ENCODE results near the gene SH3BP4.
"Not testable (repeated sequence)": the region's sequence is repeated elsewhere in the genome, so short reads cannot be mapped to it uniquely, and the experiment has no call there.

The SH3BP4 gene

GRCh38 chr2:235017441-235017840 lies 65.6 kb downstream of the SH3BP4 start:
- no peaks in the 10 kb centered on the region for H3K9me3 ChIP-seq (ENCODE audit: control insufficient read depth, low read length)
- H3K4me3 ChIP-seq (ENCODE audit: insufficient read depth, low read depth, low read length, poor library complexity, severe bottlenecking), result no peak overlapping the region
- H3K27me3 ChIP-seq (replicated peaks; ENCODE audit: control insufficient read depth, insufficient read depth, low read length, poor library complexity, severe bottlenecking), result no peaks in the 10 kb centered on the region
- no peak overlapping the region for H3K27ac ChIP-seq (ENCODE audit: insufficient read depth, low read length, poor library complexity, severe bottlenecking)
- DNase-seq, result no peak
- H3K4me1 ChIP-seq (ENCODE audit: control insufficient read depth, insufficient read depth, low read length, poor library complexity, severe bottlenecking), result no peaks in the 10 kb centered on the region
- no peaks in the 10 kb centered on the region for H3K36me3 ChIP-seq (ENCODE audit: control insufficient read depth, insufficient read depth, low read length)

GRCh38 chr2:235018838-235019237 lies 67.0 kb downstream of the SH3BP4 start:
- H3K36me3 ChIP-seq (ENCODE audit: control insufficient read depth, insufficient read depth, low read length), result no peaks in the 10 kb centered on the region
- DNase-seq, result no peak
- H3K4me3 ChIP-seq (ENCODE audit: insufficient read depth, low read depth, low read length, poor library complexity, severe bottlenecking), result no peak overlapping the region
- no peaks in the 10 kb centered on the region for H3K4me1 ChIP-seq (ENCODE audit: control insufficient read depth, insufficient read depth, low read length, poor library complexity, severe bottlenecking)
- H3K27ac ChIP-seq (ENCODE audit: insufficient read depth, low read length, poor library complexity, severe bottlenecking), result no peak overlapping the region
- no peaks in the 10 kb centered on the region for H3K9me3 ChIP-seq (ENCODE audit: control insufficient read depth, low read length)
- H3K27me3 ChIP-seq (replicated peaks; ENCODE audit: control insufficient read depth, insufficient read depth, low read length, poor library complexity, severe bottlenecking), result no peaks in the 10 kb centered on the region

GRCh38 chr2:235020141-235020540 lies 68.3 kb downstream of the SH3BP4 start:
- H3K36me3 ChIP-seq (ENCODE audit: control insufficient read depth, insufficient read depth, low read length); H3K27me3 ChIP-seq (replicated peaks; ENCODE audit: control insufficient read depth, insufficient read depth, low read length, poor library complexity, severe bottlenecking); H3K9me3 ChIP-seq (ENCODE audit: control insufficient read depth, low read length); H3K27ac ChIP-seq (ENCODE audit: insufficient read depth, low read length, poor library complexity, severe bottlenecking); DNase-seq; H3K4me1 ChIP-seq (ENCODE audit: control insufficient read depth, insufficient read depth, low read length, poor library complexity, severe bottlenecking); H3K4me3 ChIP-seq (ENCODE audit: insufficient read depth, low read depth, low read length, poor library complexity, severe bottlenecking): not testable (repeated sequence)

GRCh38 chr2:235021752-235022151 lies 69.9 kb downstream of the SH3BP4 start:
- H3K9me3 ChIP-seq (ENCODE audit: control insufficient read depth, low read length), result no peaks in the 10 kb centered on the region
- H3K36me3 ChIP-seq (ENCODE audit: control insufficient read depth, insufficient read depth, low read length), result no peaks in the 10 kb centered on the region
- H3K4me3 ChIP-seq (ENCODE audit: insufficient read depth, low read depth, low read length, poor library complexity, severe bottlenecking), result no peak overlapping the region
- H3K27ac ChIP-seq (ENCODE audit: insufficient read depth, low read length, poor library complexity, severe bottlenecking), result no peak overlapping the region
- no peaks in the 10 kb centered on the region for H3K27me3 ChIP-seq (replicated peaks; ENCODE audit: control insufficient read depth, insufficient read depth, low read length, poor library complexity, severe bottlenecking)
- DNase-seq, result no peak
- no peaks in the 10 kb centered on the region for H3K4me1 ChIP-seq (ENCODE audit: control insufficient read depth, insufficient read depth, low read length, poor library complexity, severe bottlenecking)

GRCh38 chr2:235024191-235024860 lies 72.5 kb downstream of the SH3BP4 start:
- Histone ChIP-seq H3K27ac (ENCODE audit: insufficient read depth, low read length, poor library complexity, severe bottlenecking) (no peak overlapping the region), H3K4me1 (ENCODE audit: control insufficient read depth, insufficient read depth, low read length, poor library complexity, severe bottlenecking) (no peaks in the 10 kb centered on the region), H3K27me3 (replicated peaks; ENCODE audit: control insufficient read depth, insufficient read depth, low read length, poor library complexity, severe bottlenecking) (no peaks in the 10 kb centered on the region), H3K9me3 (ENCODE audit: control insufficient read depth, low read length) (no peaks in the 10 kb centered on the region), H3K36me3 (ENCODE audit: control insufficient read depth, insufficient read depth, low read length) (no peaks in the 10 kb centered on the region), H3K4me3 (ENCODE audit: insufficient read depth, low read depth, low read length, poor library complexity, severe bottlenecking) (no peak overlapping the region)
- DNase-seq, result no peak

GRCh38 chr2:235024931-235025773 lies 73.3 kb downstream of the SH3BP4 start:
- Histone ChIP-seq H3K27me3 (replicated peaks; ENCODE audit: control insufficient read depth, insufficient read depth, low read length, poor library complexity, severe bottlenecking) (no peaks in the 10 kb centered on the region), H3K4me3 (ENCODE audit: insufficient read depth, low read depth, low read length, poor library complexity, severe bottlenecking) (no peak overlapping the region), H3K4me1 (ENCODE audit: control insufficient read depth, insufficient read depth, low read length, poor library complexity, severe bottlenecking) (no peaks in the 10 kb centered on the region), H3K36me3 (ENCODE audit: control insufficient read depth, insufficient read depth, low read length) (no peaks in the 10 kb centered on the region), H3K27ac (ENCODE audit: insufficient read depth, low read length, poor library complexity, severe bottlenecking) (no peak overlapping the region), H3K9me3 (ENCODE audit: control insufficient read depth, low read length) (no peaks in the 10 kb centered on the region)
- no peak for DNase-seq

GRCh38 chr2:235025800-235026536 lies 74.2 kb downstream of the SH3BP4 start:
- Histone ChIP-seq H3K27me3 (replicated peaks; ENCODE audit: control insufficient read depth, insufficient read depth, low read length, poor library complexity, severe bottlenecking) (no peaks in the 10 kb centered on the region), H3K36me3 (ENCODE audit: control insufficient read depth, insufficient read depth, low read length) (no peaks in the 10 kb centered on the region), H3K4me3 (ENCODE audit: insufficient read depth, low read depth, low read length, poor library complexity, severe bottlenecking) (no peak overlapping the region), H3K4me1 (ENCODE audit: control insufficient read depth, insufficient read depth, low read length, poor library complexity, severe bottlenecking) (no peaks in the 10 kb centered on the region), H3K9me3 (ENCODE audit: control insufficient read depth, low read length) (no peaks in the 10 kb centered on the region), H3K27ac (ENCODE audit: insufficient read depth, low read length, poor library complexity, severe bottlenecking) (no peak overlapping the region)
- DNase-seq, result no peak

- Histone ChIP-seq H3K36me3 (ENCODE audit: control insufficient read depth, insufficient read depth, low read length) (no peaks in the 10 kb centered on the region), H3K4me1 (ENCODE audit: control insufficient read depth, insufficient read depth, low read length, poor library complexity, severe bottlenecking) (no peaks in the 10 kb centered on the region), H3K27ac (ENCODE audit: insufficient read depth, low read length, poor library complexity, severe bottlenecking) (no peak overlapping the region), H3K27me3 (replicated peaks; ENCODE audit: control insufficient read depth, insufficient read depth, low read length, poor library complexity, severe bottlenecking) (no peaks in the 10 kb centered on the region), H3K9me3 (ENCODE audit: control insufficient read depth, low read length) (no peaks in the 10 kb centered on the region), H3K4me3 (ENCODE audit: insufficient read depth, low read depth, low read length, poor library complexity, severe bottlenecking) (no peak overlapping the region)
- DNase-seq, result no peak
These were observed 75.1 kb downstream of the SH3BP4 start for GRCh38 chr2:235026649-235027557.

- no peak for DNase-seq
- Histone ChIP-seq H3K4me1 (ENCODE audit: control insufficient read depth, insufficient read depth, low read length, poor library complexity, severe bottlenecking) (no peaks in the 10 kb centered on the region), H3K4me3 (ENCODE audit: insufficient read depth, low read depth, low read length, poor library complexity, severe bottlenecking) (no peak overlapping the region), H3K36me3 (ENCODE audit: control insufficient read depth, insufficient read depth, low read length) (no peaks in the 10 kb centered on the region), H3K27me3 (replicated peaks; ENCODE audit: control insufficient read depth, insufficient read depth, low read length, poor library complexity, severe bottlenecking) (no peaks in the 10 kb centered on the region), H3K27ac (ENCODE audit: insufficient read depth, low read length, poor library complexity, severe bottlenecking) (no peak overlapping the region), H3K9me3 (ENCODE audit: control insufficient read depth, low read length) (no peaks in the 10 kb centered on the region)
These were observed 75.9 kb downstream of the SH3BP4 start for GRCh38 chr2:235027558-235028214.
